Heart left ventricle (tissue), 16 donors: ENCODE data around the gene ADGRB2. TPM values are rescaled to one million over a fixed set of nuclear protein-coding genes. Genes with fewer than 3 reads are reported as not detected.

Source experiments
- ATAC-seq, 4 donors: fragments of 200-7000 bp; cut with Tn5 transposase; one replicate each; pipeline ENCODE4 v1.9.1; 2020 to 2022; ENCODE audit warnings: moderate library complexity in 4 of 4, mild to moderate bottlenecking in 3 of 4, moderate number of reproducible peaks in 1 of 4
- DNase-seq, 5 donors: peaks; one replicate each; pipeline ENCODE4 v3.0.0-alpha.2; 2020
- H3K27ac ChIP-seq, 12 donors: fragments of 200-600 bp; sonication (generic) in 4 of 12; one replicate each; pipeline versions ENCODE4 v1.5.0 to v1.8.0; 2016 to 2022; ENCODE audit warnings: mild to moderate bottlenecking in 2 of 12
- H3K27me3 ChIP-seq, 9 donors: fragments of 200-600 bp; sonication (generic) in 2 of 9; one replicate each; pipeline versions ENCODE4 v1.5.1 to v1.8.0; 2016 to 2022; ENCODE audit warnings: mild to moderate bottlenecking in 3 of 9
- H3K36me3 ChIP-seq, 9 donors: fragments of 200-600 bp; sonication (generic) in 2 of 9; one replicate each; pipeline versions ENCODE4 v1.5.0 to v1.8.0; 2018 to 2022; ENCODE audit warnings: mild to moderate bottlenecking in 2 of 9
- H3K4me1 ChIP-seq, 12 donors: fragments of 200-600 bp; sonication (generic) in 4 of 12; one replicate each; pipeline versions ENCODE4 v1.5.0 to v1.8.0; 2016 to 2022; ENCODE audit warnings: mild to moderate bottlenecking in 3 of 12
- H3K4me3 ChIP-seq, 12 donors: fragments of 200-600 bp; sonication (generic) in 4 of 12; one replicate each; pipeline versions ENCODE4 v1.5.0 to v1.8.0; 2017 to 2022; ENCODE audit warnings: mild to moderate bottlenecking in 9 of 12, moderate library complexity in 4 of 12
- H3K9me3 ChIP-seq, 12 donors: fragments of 200-600 bp; sonication (generic) in 4 of 12; one replicate each; pipeline versions ENCODE4 v1.5.0 to v1.8.0; 2016 to 2022; ENCODE audit warnings: mild to moderate bottlenecking in 1 of 12
- CTCF ChIP-seq, 12 donors: fragments of 200-600 bp; sonication (generic) in 4 of 12; IDR thresholded peaks; one replicate each; pipeline versions ENCODE4 v1.5.0 to v1.8.0; 2018 to 2022; ENCODE audit warnings: antibody characterized with exemption in 12 of 12, mild to moderate bottlenecking in 5 of 12
- POLR2A ChIP-seq, 2 donors: fragments of 450-650 bp; IDR thresholded peaks; one replicate each; pipeline ENCODE4 v1.6.1; 2017; ENCODE audit warnings: antibody characterized with exemption in 2 of 2, mild to moderate bottlenecking in 2 of 2, moderate library complexity in 2 of 2
- WGBS, 4 donors: extraction: QIAGEN DNeasy Blood & Tissue Kit in 2 of 4; methylation state at CpG; one replicate each; pipeline versions ENCODE4 v1.1.5 to v1.1.7; 2013 to 2018; 5-methylcytosine and 5-hydroxymethylcytosine counted together
- intact Hi-C, 10 donors: fragments of 100-400 bp; cut with DNase I; formaldehyde crosslinking; loops; one replicate each; pipeline versions ENCODE4 v1.11.1 to v1.14.2; 2022
- polyA plus RNA-seq, 2 donors: library from polyadenylated mRNA; stranded (reverse); fragments of 200-250 nt; gene quantifications; one replicate each; pipeline ENCODE4 v1.2.3, GENCODE V29; 2013
- total RNA-seq, 9 donors: library from RNA; depleted of rRNA in 2 of 9; stranded (reverse); fragments of >200 nt in 2 of 9; fragmentation: NEBNext Ultra II Directional in 3 of 9; extraction: Animal tissue kit (Norgen Biotek cat#: 25700) in 3 of 9; gene quantifications; one replicate each; pipeline versions ENCODE4 v1.1.0 to v1.2.4, GENCODE V29; 2016 to 2023
- donor health status: ischemic (EF 13 %, LVEDD 7.1; RV severe dilation, severe dysfunction).
- donor health status: healthy with polysubstance abuse.
- donor health status: DM: no; HTN: yes; CAD: no.
- donor health status: DM: no; HTN: no; CAD: no.
- donor health status: ischemic (EF 25% LVEDD 6.9; RV normal size, moderate dysfunction).
- donor health status: ischemic (EF 25% LVEDD 5.7; RV mildly dilated, moderate dysfunction).
- donor health status: healthy.
- donor health status: DM: yes; HTN: yes; CAD: no.
- donor health status: ischemic (EF 35%, LVEDD 5.7; RV mildly dilated, moderate dysfunction).
- donor health status: nonischemic (EF 11% LVEDD 7.7; RV severe dilation, severe dysfunction).
- donor health status: DM: yes; HTN: yes; CAD: no.
- donor health status: PGD.
- donor health status: ischemic (EF 29% LVEDD 5.4; RV normal size, mild dysfunction).
- donor health status: nonischemic (EF 23%, LVEDD 6.1; RV moderate dilation, normal function).

ADGRB2 gene
- total and polyA plus RNA-seq, 11 donors, result 1.1 to 18.5 (median 9.6) TPM

GRCh38 chr1:31768939-31769704, 5.0 kb upstream of the ADGRB2 start:
- Histone ChIP-seq H3K4me3 (no peak overlapping the region), H3K27ac (no peak overlapping the region), H3K9me3 (no peaks in the 10 kb centered on the region), H3K36me3 (no peaks in the 10 kb centered on the region), H3K4me1 (peaks cover 3 to 36% (median 18%) of the 10 kb centered on the region in 12 donors), H3K27me3 (peaks cover 14 to 46% (median 24%) of the 10 kb centered on the region in 9 donors)
- 51 to 69% (median 58%) methylated on average over 5 of the region's 5 CpGs for WGBS, 4 donors
- DNase-seq (no peak), ATAC-seq (no peak)
- intact Hi-C loops, result no loop called here
- TF ChIP-seq CTCF (IDR thresholded peaks at IDR 0.05) (no peak), POLR2A (IDR thresholded peaks at IDR 0.05) (no peak)

GRCh38 chr1:31768407-31768907, 4.3 kb upstream of the ADGRB2 start:
- Histone ChIP-seq H3K4me3 (no peak overlapping the region), H3K27me3 (peaks cover 10 to 43% (median 18%) of the 10 kb centered on the region in 9 donors), H3K4me1 (peaks cover 3 to 39% (median 18%) of the 10 kb centered on the region in 12 donors), H3K9me3 (no peaks in the 10 kb centered on the region), H3K36me3 (no peaks in the 10 kb centered on the region), H3K27ac (no peak overlapping the region)
- WGBS, 4 donors, result 58 to 84% (median 60%) methylated on average over 2 of the region's 2 CpGs
- intact Hi-C loops, result no loop called here
- DNase-seq, result no peak
- no peak for ATAC-seq
- TF ChIP-seq POLR2A (IDR thresholded peaks at IDR 0.05) (no peak), CTCF (IDR thresholded peaks at IDR 0.05) (no peak)

- no peaks in the 10 kb centered on the region for H3K9me3 ChIP-seq
- WGBS, 4 donors, result 77 to 82% (median 80%) methylated on average over 7 of the region's 7 CpGs
- no peak overlapping the region for H3K27ac ChIP-seq
- no peak overlapping the region for H3K4me3 ChIP-seq
- no peaks in the 10 kb centered on the region for H3K36me3 ChIP-seq
- DNase-seq (no peak), ATAC-seq (no peak)
- TF ChIP-seq POLR2A (IDR thresholded peaks at IDR 0.05), result no peak
- intact Hi-C loops, result no loop called here
- peaks cover 0 to 38% (median 9%) of the 10 kb centered on the region in 9 donors for H3K27me3 ChIP-seq
- peaks cover 0 to 41% (median 21%) of the 10 kb centered on the region in 12 donors for H3K4me1 ChIP-seq
Measured at GRCh38 chr1:31767225-31767624, 3.1 kb upstream of the ADGRB2 start.

- no peak for DNase-seq
- H3K27me3 ChIP-seq, result peaks cover 0 to 43% (median 10%) of the 10 kb centered on the region in 9 donors
- 87 to 94% (median 89%) methylated on average over 6 of the region's 6 CpGs for WGBS, 4 donors
- H3K9me3 ChIP-seq, result no peaks in the 10 kb centered on the region
- no peaks in the 10 kb centered on the region for H3K36me3 ChIP-seq
- no peak for ATAC-seq
- TF ChIP-seq POLR2A (IDR thresholded peaks at IDR 0.05), result no peak
- no peak for TF ChIP-seq CTCF (IDR thresholded peaks at IDR 0.05)
- H3K4me3 ChIP-seq, result no peak overlapping the region
- peaks cover 2 to 51% (median 28%) of the 10 kb centered on the region in 12 donors for H3K4me1 ChIP-seq
- H3K27ac ChIP-seq, result no peak overlapping the region
- intact Hi-C loops, result loop anchor here in 4 of 10 donors (2.0 kb wide), 1 partner anchor 23 kb away; no protein-coding TSS in a partner anchor
Measured at GRCh38 chr1:31765516-31765915, 1.4 kb upstream of the ADGRB2 start.
